Measurements from ENCODE around the gene TP53I13. TPM values are rescaled to one million over a fixed set of nuclear protein-coding genes. Genes with fewer than 3 reads are reported as not detected.

The TP53I13 gene
- polyA plus RNA-seq, 2 of the 4 experiments (the other 2 are of a cell fraction): 27.5 to 57.8 TPM

DNA sequence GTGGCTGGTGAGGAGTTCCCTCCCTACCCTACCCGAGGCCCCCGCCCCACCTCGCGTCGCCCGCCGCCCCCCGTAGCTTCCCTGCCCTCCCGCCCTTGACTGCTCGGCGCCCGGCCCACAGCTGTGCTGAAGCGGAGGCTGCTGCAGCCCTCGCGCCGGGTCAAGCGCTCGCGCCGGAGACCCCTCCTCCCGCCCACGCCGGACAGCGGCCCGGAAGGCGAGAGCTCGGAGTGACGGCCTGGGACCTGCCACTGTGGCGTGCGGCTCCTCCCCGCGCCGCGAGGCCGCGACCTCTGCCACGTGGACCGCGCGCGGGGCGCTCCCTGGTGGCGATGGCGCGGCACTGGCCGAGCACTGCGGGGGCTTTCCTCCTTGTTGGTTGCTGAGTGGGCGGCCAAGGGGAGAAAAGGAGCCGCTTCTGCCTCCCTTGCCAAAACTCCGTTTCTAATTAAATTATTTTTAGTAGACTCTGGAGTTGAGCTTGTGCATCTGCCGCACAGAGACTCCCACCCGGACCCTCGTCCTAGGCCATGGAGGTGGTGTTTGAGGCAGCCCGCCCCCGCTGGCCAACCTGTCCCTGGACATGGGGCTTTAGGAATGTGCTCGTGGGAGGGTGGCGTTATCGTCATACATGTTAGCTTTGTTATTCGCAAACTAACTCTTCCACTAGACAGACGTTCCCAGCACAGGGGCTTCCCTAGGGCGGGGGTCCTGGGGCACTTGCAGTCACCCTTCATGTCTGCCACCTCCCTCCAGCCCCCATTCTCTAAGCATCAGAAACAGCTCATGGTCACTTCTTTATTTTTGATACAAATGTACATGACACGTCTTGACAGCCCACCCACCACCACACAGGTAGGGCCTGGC lies 4.4 kb downstream of the TP53I13 start:
- DNase-seq (ENCODE audit: low read depth in 1 of 2, low spot score in 1 of 2) (no peak), FAIRE-seq (no peak), ATAC-seq (no peak)
- TF ChIP-seq POLR2AphosphoS2 (conservative IDR thresholded peaks at IDR 0.05; ENCODE audit: low read length) (no peak), RNF2 (IDR thresholded peaks at IDR 0.05; ENCODE audit: borderline replicate concordance, low read depth) (no peak), EHMT2 (IDR thresholded peaks at IDR 0.05; ENCODE audit: low read depth) (no peak), MAZ (IDR thresholded peaks at IDR 0.05; ENCODE audit: borderline replicate concordance, low read depth, low read length) (no peak), MAFK (IDR thresholded peaks at IDR 0.05; ENCODE audit: partially characterized antibody) (peak; percentile 10), SMC3 (IDR thresholded peaks at IDR 0.05) (no peak), ZSCAN20 (CRISPR knock-in tag; IDR thresholded peaks at IDR 0.05) (no peak), CHD4 (IDR thresholded peaks at IDR 0.05; ENCODE audit: borderline replicate concordance) (no peak), PHF8 (IDR thresholded peaks at IDR 0.05; ENCODE audit: borderline replicate concordance, low read depth) (no peak)
- TF ChIP-seq, protein P1, sequence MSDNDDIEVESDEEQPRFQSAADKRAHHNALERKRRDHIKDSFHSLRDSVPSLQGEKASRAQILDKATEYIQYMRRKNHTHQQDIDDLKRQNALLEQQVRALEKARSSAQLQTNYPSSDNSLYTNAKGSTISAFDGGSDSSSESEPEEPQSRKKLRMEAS (IDR thresholded peaks at IDR 0.05): peak; percentile 67
- TF ChIP-seq, protein P2, sequence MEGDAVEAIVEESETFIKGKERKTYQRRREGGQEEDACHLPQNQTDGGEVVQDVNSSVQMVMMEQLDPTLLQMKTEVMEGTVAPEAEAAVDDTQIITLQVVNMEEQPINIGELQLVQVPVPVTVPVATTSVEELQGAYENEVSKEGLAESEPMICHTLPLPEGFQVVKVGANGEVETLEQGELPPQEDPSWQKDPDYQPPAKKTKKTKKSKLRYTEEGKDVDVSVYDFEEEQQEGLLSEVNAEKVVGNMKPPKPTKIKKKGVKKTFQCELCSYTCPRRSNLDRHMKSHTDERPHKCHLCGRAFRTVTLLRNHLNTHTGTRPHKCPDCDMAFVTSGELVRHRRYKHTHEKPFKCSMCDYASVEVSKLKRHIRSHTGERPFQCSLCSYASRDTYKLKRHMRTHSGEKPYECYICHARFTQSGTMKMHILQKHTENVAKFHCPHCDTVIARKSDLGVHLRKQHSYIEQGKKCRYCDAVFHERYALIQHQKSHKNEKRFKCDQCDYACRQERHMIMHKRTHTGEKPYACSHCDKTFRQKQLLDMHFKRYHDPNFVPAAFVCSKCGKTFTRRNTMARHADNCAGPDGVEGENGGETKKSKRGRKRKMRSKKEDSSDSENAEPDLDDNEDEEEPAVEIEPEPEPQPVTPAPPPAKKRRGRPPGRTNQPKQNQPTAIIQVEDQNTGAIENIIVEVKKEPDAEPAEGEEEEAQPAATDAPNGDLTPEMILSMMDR (IDR thresholded peaks at IDR 0.05): peak; percentile 30; the same call in 1 of the 3 replicates
- TF ChIP-seq, protein P3, sequence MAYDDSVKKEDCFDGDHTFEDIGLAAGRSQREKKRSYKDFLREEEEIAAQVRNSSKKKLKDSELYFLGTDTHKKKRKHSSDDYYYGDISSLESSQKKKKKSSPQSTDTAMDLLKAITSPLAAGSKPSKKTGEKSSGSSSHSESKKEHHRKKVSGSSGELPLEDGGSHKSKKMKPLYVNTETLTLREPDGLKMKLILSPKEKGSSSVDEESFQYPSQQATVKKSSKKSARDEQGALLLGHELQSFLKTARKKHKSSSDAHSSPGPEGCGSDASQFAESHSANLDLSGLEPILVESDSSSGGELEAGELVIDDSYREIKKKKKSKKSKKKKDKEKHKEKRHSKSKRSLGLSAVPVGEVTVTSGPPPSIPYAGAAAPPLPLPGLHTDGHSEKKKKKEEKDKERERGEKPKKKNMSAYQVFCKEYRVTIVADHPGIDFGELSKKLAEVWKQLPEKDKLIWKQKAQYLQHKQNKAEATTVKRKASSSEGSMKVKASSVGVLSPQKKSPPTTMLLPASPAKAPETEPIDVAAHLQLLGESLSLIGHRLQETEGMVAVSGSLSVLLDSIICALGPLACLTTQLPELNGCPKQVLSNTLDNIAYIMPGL (CRISPR knock-in tag; IDR thresholded peaks at IDR 0.05; ENCODE audit: borderline replicate concordance): no peak
- WGBS (ENCODE audit: missing lambda C conversion rate): 83% methylated on average over 26 of the region's 62 CpGs
- Histone ChIP-seq H3K4me3 (no peak overlapping the region), H3K4me1 (peaks cover 10% of the 10 kb centered on the region; the same call in 2 of the 3 replicates), H3K27ac (no peak overlapping the region), H3K9me3 (no peaks in the 10 kb centered on the region), H3K4me2 (no peak overlapping the region)
- POLR2A ChIA-PET: interaction anchor here (1.7 kb wide), 1 partner anchor 19 kb away, joined by 7 read pairs; no protein-coding TSS in a partner anchor
- CTCF ChIA-PET: interaction anchor here (0.6 to 24.0 kb wide), 13 partner anchors 3 to 520 kb away, joined by 3 to 474 read pairs (median 7); partner anchors contain the start of genes ABHD15, ANKRD13B, CORO6 and TP53I13

DNA sequence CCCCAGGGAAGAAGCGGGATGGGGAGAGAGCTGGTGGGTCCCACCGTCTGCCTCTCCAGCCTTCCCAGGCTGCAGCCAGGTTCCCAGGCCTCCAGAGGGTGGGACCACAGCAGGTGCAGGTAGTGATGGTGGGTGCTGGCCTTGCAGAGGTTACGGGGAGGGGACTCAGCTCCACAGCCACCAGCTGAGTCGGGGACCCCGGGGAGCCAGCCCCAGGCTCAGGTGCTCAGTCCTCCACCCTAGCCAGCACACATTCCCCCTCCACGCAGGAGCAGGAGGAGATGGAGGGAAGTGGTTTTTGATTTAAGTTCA lies 5.0 kb downstream of the TP53I13 start:
- 86% methylated on average over 6 of the region's 6 CpGs for WGBS (ENCODE audit: missing lambda C conversion rate)
- ATAC-seq: no peak
- DNase-seq (ENCODE audit: low read depth in 1 of 2, low spot score in 1 of 2): no peak
- no peaks in the 10 kb centered on the region for H3K9me3 ChIP-seq
- POLR2A ChIA-PET: interaction anchor here (1.7 kb wide), 1 partner anchor 18 kb away, joined by 7 read pairs; no protein-coding TSS in a partner anchor
- CTCF ChIA-PET: interaction anchor here (0.5 to 24.0 kb wide), 10 partner anchors 4 to 449 kb away, joined by 3 to 474 read pairs (median 8); partner anchors contain the start of genes ABHD15, ANKRD13B, CORO6 and TP53I13
- TF ChIP-seq PHF8 (IDR thresholded peaks at IDR 0.05; ENCODE audit: borderline replicate concordance, low read depth): no peak
- TF ChIP-seq TP53 (CRISPR knock-in tag; IDR thresholded peaks at IDR 0.05): no peak
- TF ChIP-seq KDM1A (IDR thresholded peaks at IDR 0.05; ENCODE audit: low read depth): no peak
- TF ChIP-seq RNF2 (IDR thresholded peaks at IDR 0.05; ENCODE audit: borderline replicate concordance, low read depth): no peak
- TF ChIP-seq, protein P3 (CRISPR knock-in tag; IDR thresholded peaks at IDR 0.05; ENCODE audit: borderline replicate concordance): no peak
- no peak for TF ChIP-seq RFX5 (IDR thresholded peaks at IDR 0.05)
- no peak for TF ChIP-seq NFE2L2 (conservative IDR thresholded peaks at IDR 0.05; ENCODE audit: low read length)
- TF ChIP-seq JUN (IDR thresholded peaks at IDR 0.05): no peak
- TF ChIP-seq MYC (IDR thresholded peaks at IDR 0.05; ENCODE audit: borderline replicate concordance, low read length): no peak
- TF ChIP-seq EP300 (IDR thresholded peaks at IDR 0.05): no peak
- TF ChIP-seq ZNF302 (CRISPR knock-in tag; IDR thresholded peaks at IDR 0.05): no peak
- no peak for TF ChIP-seq HOXA7 (CRISPR knock-in tag; IDR thresholded peaks at IDR 0.05)
- no peak overlapping the region for H3K4me3 ChIP-seq
- H3K27ac ChIP-seq: no peak overlapping the region
- H3K4me2 ChIP-seq: no peak overlapping the region
- H3K4me1 ChIP-seq: peaks cover 10% of the 10 kb centered on the region; the same call in 2 of the 3 replicates
- no peak for FAIRE-seq

Data from A549 (cell line).